Stimulated activated naive CD8-positive, alpha-beta T cell treated with anti-CD3 and anti-CD28 coated beads, Interleukin-15, amount 100 ng/mL, for 72 hours (primary cell): ENCODE measurements around the gene IL10RA.

Experiments used
- ATAC-seq: fragments of 150-1000 bp; cut with Tn5 transposase; 2 replicates; pipeline ENCODE4 v1.10.0; 2021; ENCODE audit warnings: mild to moderate bottlenecking, moderate library complexity
- DNase-seq, 2 donors: peaks; one replicate each; pipeline ENCODE4 v3.0.0; 2021 to 2022
- H3K27ac Mint-ChIP-seq, 2 donors: one replicate each; pipeline ENCODE4 v1.8.0; 2022; ENCODE audit warnings: mild to moderate bottlenecking in 2 of 2, mixed read lengths in 2 of 2, moderate library complexity in 2 of 2
- H3K27me3 Mint-ChIP-seq: one replicate; pipeline ENCODE4 v1.8.0; 2022; ENCODE audit warnings: mixed read lengths
- H3K4me1 Mint-ChIP-seq: one replicate; pipeline ENCODE4 v1.8.0; 2022; ENCODE audit warnings: mild to moderate bottlenecking, mixed read lengths
- H3K4me3 Mint-ChIP-seq, 2 donors: one replicate each; pipeline ENCODE4 v1.8.0; 2022; ENCODE audit warnings: mild to moderate bottlenecking in 2 of 2, mixed read lengths in 2 of 2, moderate library complexity in 1 of 2
- H3K9me3 Mint-ChIP-seq, 2 donors: one replicate each; pipeline ENCODE4 v1.8.0; 2022; ENCODE audit warnings: mixed read lengths in 2 of 2

IL10RA gene

DNA sequence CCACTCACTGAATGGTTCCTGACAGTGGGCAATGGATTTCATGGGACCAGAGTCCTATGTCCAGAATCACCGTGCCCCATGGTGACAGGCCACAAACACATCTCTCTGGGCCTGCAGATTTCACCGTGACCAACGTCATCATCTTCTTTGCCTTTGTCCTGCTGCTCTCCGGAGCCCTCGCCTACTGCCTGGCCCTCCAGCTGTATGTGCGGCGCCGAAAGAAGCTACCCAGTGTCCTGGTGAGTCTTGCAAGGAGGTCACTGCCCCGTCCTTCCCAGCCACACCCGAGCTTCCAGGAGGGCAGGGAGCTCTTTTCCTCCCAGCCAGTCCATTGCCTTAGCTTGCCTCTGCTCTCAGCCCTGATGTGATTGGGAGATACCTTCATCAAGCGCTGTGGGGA lies 9.3 kb downstream of the IL10RA start:
- ATAC-seq (no peak), DNase-seq (no peak)
- Mint-ChIP-seq H3K27ac (no peak overlapping the region), H3K27me3 (no peaks in the 10 kb centered on the region), H3K9me3 (peaks cover 6 to 8% of the 10 kb centered on the region in 2 donors), H3K4me3 (no peak overlapping the region), H3K4me1 (peaks cover 93% of the 10 kb centered on the region)

DNA sequence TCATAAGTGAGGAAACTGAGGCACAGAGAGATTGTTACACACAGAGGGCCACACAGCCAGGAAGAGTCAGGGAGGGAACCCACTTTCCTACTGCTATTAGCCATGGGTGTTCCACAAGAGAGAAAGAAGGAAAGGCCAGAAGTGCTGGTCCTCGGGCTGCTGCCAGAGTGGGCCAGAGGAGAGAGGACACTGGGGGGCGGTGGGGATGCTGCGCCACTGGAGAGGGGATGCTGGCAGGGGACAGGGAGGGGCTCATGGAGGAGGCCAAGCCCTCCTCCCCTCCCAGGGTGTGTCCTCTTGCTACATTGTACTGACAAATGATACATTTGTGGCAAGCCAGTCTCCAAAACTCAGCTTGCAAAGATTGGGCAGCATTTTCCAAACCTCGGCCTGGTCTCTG lies 9.9 kb downstream of the IL10RA start:
- no peak for ATAC-seq
- Mint-ChIP-seq H3K4me1 (peaks cover 95% of the 10 kb centered on the region), H3K27ac (peak overlapping the region in 1 of 2 donors; percentile 49), H3K27me3 (no peaks in the 10 kb centered on the region), H3K4me3 (no peak overlapping the region), H3K9me3 (peaks cover 6 to 8% of the 10 kb centered on the region in 2 donors)
- DNase-seq: no peak

DNA sequence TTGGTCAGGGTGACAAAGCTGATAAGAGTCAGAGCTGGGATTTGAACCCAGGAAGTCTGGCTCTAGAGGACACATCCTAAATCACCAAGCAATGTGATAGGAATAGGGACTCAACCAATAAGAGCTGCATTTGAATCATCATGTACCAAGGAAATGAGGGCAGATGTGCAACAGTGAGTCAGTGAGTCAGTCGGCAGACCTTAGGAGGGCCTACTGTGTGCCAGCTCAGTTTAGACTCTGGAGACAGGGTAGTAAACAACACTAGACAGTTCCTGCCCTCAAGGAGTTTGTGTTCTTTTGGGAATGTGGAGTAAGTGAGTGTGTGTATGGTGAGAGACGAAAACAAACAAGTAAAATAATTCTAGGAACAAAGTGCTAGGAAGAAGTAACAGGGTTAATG lies 11.2 kb downstream of the IL10RA start:
- DNase-seq (no peak), ATAC-seq (no peak)
- Mint-ChIP-seq H3K9me3 (peaks cover 6 to 8% of the 10 kb centered on the region in 2 donors), H3K4me1 (peaks cover 95% of the 10 kb centered on the region), H3K27ac (peak overlapping the region in 1 of 2 donors; percentile 57), H3K27me3 (no peaks in the 10 kb centered on the region), H3K4me3 (peak overlapping the region in 1 of 2 donors; percentile 6)

DNA sequence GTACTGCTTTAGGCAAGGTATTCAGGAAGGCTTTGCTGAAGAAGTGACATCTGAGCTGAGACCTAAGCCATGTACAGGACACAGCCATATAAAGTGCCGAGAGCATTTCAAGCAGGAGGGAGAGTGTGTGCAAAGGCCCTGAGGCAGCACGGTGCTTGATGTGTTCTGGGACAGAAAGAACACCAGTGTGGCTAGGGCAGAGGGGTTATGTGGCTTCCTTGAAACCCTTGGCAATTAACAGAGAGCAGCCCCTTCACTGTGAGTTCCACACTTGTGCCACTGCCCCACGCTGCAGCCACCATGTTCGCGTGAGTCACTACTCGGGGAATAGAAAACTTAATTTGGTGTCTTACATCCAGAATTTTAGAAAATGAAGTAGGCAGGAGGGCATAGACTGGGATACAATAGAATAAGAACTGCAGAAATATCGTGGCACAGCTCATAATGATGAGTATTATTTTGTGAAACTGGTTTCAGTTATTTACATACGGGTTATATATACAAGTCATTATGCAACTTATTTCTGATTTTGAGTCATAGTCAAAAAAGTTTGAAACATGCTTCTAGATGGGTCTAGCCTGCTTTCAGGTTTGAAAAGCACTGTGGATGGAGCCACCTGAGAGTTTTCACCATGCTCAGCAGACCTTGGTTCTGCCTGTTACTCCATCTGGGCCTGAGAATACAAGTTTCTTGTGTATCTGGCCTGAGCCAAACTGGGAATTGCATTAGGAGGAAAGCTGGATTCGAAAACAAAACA lies 11.8 kb downstream of the IL10RA start:
- ATAC-seq (peak; percentile 45), DNase-seq (peak in 1 of 2 donors; percentile 52)
- peaks cover 95% of the 10 kb centered on the region for H3K4me1 Mint-ChIP-seq
- H3K4me3 Mint-ChIP-seq: peak overlapping the region in 1 of 2 donors; percentile 6
- peaks cover 6 to 8% of the 10 kb centered on the region in 2 donors for H3K9me3 Mint-ChIP-seq
- peak overlapping the region; percentile 57 to 84 for H3K27ac Mint-ChIP-seq
- no peaks in the 10 kb centered on the region for H3K27me3 Mint-ChIP-seq

DNA sequence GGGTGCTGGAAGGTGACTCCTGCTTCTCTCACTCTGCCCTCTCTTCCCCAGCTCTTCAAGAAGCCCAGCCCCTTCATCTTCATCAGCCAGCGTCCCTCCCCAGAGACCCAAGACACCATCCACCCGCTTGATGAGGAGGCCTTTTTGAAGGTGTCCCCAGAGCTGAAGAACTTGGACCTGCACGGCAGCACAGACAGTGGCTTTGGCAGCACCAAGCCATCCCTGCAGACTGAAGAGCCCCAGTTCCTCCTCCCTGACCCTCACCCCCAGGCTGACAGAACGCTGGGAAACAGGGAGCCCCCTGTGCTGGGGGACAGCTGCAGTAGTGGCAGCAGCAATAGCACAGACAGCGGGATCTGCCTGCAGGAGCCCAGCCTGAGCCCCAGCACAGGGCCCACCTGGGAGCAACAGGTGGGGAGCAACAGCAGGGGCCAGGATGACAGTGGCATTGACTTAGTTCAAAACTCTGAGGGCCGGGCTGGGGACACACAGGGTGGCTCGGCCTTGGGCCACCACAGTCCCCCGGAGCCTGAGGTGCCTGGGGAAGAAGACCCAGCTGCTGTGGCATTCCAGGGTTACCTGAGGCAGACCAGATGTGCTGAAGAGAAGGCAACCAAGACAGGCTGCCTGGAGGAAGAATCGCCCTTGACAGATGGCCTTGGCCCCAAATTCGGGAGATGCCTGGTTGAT lies 12.6 kb downstream of the IL10RA start:
- ATAC-seq (no peak), DNase-seq (peak in 1 of 2 donors; percentile 10)
- Mint-ChIP-seq H3K9me3 (peaks cover 10 to 13% of the 10 kb centered on the region in 2 donors), H3K4me3 (no peak overlapping the region), H3K4me1 (peaks cover 95% of the 10 kb centered on the region), H3K27me3 (no peaks in the 10 kb centered on the region), H3K27ac (peak overlapping the region; percentile 19 to 84)

DNA sequence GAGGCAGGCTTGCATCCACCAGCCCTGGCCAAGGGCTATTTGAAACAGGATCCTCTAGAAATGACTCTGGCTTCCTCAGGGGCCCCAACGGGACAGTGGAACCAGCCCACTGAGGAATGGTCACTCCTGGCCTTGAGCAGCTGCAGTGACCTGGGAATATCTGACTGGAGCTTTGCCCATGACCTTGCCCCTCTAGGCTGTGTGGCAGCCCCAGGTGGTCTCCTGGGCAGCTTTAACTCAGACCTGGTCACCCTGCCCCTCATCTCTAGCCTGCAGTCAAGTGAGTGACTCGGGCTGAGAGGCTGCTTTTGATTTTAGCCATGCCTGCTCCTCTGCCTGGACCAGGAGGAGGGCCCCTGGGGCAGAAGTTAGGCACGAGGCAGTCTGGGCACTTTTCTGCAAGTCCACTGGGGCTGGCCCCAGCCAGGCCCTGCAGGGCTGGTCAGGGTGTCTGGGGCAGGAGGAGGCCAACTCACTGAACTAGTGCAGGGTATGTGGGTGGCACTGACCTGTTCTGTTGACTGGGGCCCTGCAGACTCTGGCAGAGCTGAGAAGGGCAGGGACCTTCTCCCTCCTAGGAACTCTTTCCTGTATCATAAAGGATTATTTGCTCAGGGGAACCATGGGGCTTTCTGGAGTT lies 13.3 kb downstream of the IL10RA start:
- no peak for ATAC-seq
- Mint-ChIP-seq H3K9me3 (peaks cover 11 to 20% of the 10 kb centered on the region in 2 donors), H3K27ac (peak overlapping the region in 1 of 2 donors; percentile 86), H3K4me1 (peaks cover 95% of the 10 kb centered on the region), H3K4me3 (peak overlapping the region in 1 of 2 donors; percentile 5), H3K27me3 (no peaks in the 10 kb centered on the region)
- DNase-seq: peak in 1 of 2 donors; percentile 7

DNA sequence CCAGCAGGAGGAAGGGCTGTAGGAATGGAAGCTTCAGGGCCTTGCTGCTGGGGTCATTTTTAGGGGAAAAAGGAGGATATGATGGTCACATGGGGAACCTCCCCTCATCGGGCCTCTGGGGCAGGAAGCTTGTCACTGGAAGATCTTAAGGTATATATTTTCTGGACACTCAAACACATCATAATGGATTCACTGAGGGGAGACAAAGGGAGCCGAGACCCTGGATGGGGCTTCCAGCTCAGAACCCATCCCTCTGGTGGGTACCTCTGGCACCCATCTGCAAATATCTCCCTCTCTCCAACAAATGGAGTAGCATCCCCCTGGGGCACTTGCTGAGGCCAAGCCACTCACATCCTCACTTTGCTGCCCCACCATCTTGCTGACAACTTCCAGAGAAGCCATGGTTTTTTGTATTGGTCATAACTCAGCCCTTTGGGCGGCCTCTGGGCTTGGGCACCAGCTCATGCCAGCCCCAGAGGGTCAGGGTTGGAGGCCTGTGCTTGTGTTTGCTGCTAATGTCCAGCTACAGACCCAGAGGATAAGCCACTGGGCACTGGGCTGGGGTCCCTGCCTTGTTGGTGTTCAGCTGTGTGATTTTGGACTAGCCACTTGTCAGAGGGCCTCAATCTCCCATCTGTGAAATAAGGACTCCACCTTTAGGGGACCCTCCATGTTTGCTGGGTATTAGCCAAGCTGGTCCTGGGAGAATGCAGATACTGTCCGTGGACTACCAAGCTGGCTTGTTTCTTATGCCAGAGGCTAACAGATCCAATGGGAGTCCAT lies 14.1 kb downstream of the IL10RA start:
- ATAC-seq: no peak
- H3K4me1 Mint-ChIP-seq: peaks cover 100% of the 10 kb centered on the region

DNA sequence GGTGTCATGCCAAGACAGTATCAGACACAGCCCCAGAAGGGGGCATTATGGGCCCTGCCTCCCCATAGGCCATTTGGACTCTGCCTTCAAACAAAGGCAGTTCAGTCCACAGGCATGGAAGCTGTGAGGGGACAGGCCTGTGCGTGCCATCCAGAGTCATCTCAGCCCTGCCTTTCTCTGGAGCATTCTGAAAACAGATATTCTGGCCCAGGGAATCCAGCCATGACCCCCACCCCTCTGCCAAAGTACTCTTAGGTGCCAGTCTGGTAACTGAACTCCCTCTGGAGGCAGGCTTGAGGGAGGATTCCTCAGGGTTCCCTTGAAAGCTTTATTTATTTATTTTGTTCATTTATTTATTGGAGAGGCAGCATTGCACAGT lies 14.6 kb downstream of the IL10RA start:
- H3K27ac Mint-ChIP-seq: peak overlapping the region in 1 of 2 donors; percentile 9
- H3K4me1 Mint-ChIP-seq: peaks cover 100% of the 10 kb centered on the region
- no peaks in the 10 kb centered on the region for H3K27me3 Mint-ChIP-seq
- peaks cover 11 to 20% of the 10 kb centered on the region in 2 donors for H3K9me3 Mint-ChIP-seq
- DNase-seq: peak in 1 of 2 donors; percentile 10
- ATAC-seq: no peak
- H3K4me3 Mint-ChIP-seq: no peak overlapping the region

More for the DNA sequence above, 14.1 kb downstream of the IL10RA start:
- peak overlapping the region in 1 of 2 donors; percentile 86 for H3K27ac Mint-ChIP-seq
- peak overlapping the region in 1 of 2 donors; percentile 5 for H3K4me3 Mint-ChIP-seq
- peaks cover 11 to 20% of the 10 kb centered on the region in 2 donors for H3K9me3 Mint-ChIP-seq
- peak in 1 of 2 donors; percentile 9 for DNase-seq
- no peaks in the 10 kb centered on the region for H3K27me3 Mint-ChIP-seq

DNA sequence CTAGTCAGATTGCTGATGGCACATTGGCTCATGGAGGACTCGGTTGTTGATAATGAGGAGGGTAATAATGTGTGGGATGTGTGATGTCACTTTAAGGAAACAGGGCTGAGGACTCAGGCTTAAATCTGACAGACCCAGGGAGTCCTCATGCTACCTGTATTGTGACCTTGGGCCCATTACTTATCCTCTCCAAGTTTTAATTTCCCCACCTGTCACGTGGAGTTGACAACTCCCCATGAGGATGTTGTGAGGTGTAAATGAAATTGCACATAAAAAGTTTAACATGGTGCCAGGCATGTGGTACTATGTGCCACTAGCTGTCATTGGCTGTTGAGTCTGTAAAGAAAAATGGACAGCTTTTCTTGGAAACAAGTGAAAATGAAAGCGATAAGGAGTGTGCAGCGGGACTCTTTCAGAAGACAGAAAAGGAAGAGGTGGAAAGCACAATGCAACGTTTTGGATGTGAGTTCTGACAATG lies 15.3 kb downstream of the IL10RA start:
- Mint-ChIP-seq H3K4me3 (peak overlapping the region; percentile 76 to 79), H3K4me1 (peaks cover 100% of the 10 kb centered on the region), H3K27ac (peak overlapping the region; percentile 86 to 95), H3K27me3 (no peaks in the 10 kb centered on the region), H3K9me3 (peaks cover 11 to 20% of the 10 kb centered on the region in 2 donors)
- peak in 1 of 2 donors; percentile 47 for DNase-seq
- peak; percentile 49 for ATAC-seq

DNA sequence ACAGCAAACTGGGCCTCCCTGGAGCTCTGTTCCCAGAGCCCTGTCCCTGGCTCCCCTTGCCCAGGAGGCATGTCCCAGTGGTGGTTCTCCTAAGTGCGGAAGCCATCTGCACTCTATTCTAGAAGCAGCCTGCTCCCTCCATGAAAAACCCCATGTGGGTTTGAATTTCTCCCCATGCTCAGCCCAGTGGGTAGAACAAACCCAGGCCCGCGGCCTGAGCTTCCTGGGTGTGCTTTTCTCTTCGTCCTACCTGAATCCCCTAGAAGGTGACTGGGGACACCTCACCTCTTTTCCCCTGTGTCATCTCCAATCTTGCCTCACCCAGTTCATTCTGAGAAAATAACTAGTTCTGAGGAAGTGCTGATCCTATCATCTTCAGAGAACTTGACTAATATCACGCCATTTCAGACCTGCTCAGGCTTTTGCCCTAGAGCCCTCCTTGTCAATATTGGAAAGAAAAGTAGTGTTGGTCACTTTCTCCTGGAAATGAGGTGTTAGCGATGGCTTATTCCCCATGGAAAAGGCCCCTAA lies 15.9 kb downstream of the IL10RA start:
- DNase-seq (peak; percentile 65 to 74), ATAC-seq (peak; percentile 77)
- Mint-ChIP-seq H3K27ac (peak overlapping the region; percentile 86 to 95), H3K4me1 (peaks cover 100% of the 10 kb centered on the region), H3K27me3 (no peaks in the 10 kb centered on the region), H3K9me3 (peaks cover 11 to 20% of the 10 kb centered on the region in 2 donors), H3K4me3 (peak overlapping the region; percentile 76 to 79)

DNA sequence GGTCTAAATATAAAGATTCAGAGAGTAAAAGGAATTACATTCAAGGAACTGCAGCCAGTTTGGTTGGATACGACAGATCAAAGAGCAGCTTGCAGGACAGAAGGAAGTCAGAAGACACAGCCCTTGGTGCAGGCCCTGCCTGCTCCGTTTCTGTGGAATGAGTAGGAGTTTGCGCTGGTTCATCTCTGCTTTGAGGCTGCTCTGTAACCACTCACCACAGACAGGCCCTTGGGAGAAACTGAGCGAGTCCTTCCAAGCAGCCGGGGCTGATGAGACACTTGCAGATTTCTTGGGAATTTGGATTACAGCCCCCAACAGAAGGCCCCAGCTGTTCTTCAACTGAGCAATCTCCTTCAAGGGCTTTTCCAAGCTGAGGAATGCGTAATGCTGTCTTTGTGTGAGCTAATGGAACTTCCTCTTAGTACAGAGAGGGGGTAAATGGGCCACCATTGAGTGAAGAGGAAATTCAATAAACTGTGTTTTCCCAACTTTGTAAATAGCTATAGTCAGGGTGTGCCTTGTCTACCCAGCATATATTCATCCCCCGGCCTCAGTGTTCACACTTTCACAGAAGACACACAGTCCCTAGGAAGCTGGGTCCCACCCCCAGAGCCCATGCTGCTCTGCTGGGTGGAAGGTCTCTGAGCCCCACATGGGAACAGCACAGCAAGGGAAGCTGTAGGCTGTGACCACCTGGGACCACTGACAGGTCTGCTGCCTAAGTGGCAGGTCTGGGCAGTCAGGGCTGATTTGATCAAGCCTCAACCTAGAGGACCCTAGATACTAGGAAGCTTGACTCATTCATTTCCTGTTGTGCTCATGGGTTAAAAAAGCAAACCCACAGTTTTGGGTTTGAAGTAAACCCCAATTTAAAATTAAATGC lies 16.6 kb downstream of the IL10RA start:
- Mint-ChIP-seq H3K27me3 (no peaks in the 10 kb centered on the region), H3K27ac (peak overlapping the region; percentile 86 to 95), H3K4me1 (peaks cover 100% of the 10 kb centered on the region), H3K4me3 (peak overlapping the region; percentile 76 to 79), H3K9me3 (peaks cover 6 to 14% of the 10 kb centered on the region in 2 donors)
- ATAC-seq (peak; percentile 79), DNase-seq (peak; percentile 57 to 75)

DNA sequence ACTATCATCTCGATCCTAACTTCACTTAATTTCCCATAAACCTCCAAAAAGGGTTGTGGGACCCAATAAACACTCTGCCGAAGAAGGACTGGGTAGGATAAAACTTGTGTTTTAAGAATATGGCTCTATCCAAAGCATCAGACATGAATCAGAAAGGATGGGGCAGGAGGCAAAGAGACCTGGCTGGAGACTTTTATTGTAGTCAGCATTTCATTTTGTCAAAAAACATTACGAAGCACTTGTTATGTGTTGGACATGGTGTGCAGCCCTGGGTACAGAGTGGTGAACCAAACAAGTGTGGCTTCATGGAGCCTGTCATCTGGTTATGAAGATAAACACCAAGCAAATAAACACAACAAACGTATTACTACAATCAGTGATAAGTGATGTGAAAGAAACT lies 17.3 kb downstream of the IL10RA start:
- ATAC-seq: no peak

DNA sequence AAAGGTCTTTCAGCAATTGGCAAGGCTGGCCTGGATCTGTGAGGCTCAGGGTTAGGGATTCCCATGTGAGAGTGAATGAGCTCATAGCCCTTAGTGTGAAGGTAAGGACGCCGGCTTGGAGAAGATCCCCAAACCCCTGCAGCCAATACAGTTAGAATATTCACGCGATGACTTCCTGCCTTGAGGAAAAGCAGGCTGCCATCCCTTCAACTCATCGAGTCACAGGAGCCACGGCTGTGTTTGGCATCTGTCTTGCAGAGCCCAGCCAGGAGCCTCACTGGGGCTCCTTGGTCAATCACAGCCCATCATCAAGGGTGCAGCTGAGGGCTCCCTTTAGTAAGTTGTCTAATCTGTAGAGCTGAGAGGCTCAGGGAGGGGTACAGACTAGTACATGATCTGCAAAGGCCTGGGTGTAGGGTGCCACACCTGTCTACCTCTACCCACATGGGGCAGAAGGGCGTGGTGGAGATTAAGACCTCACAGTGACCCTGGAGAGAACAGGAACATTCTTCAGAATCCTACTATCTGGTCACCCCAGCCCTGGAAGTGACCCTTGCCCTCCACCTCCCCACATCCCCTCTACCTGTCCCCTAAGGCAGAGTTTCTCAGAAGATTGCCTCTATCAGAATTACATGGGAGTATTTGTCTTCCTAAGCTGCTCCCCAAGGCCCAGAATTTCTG lies 18.5 kb downstream of the IL10RA start:
- Mint-ChIP-seq H3K27me3 (no peaks in the 10 kb centered on the region), H3K27ac (peak overlapping the region in 1 of 2 donors; percentile 77), H3K4me3 (no peak overlapping the region), H3K4me1 (peaks cover 97% of the 10 kb centered on the region), H3K9me3 (peaks cover 4 to 13% of the 10 kb centered on the region in 2 donors)
- ATAC-seq (no peak), DNase-seq (peak in 1 of 2 donors; percentile 8)

More for the DNA sequence above, 17.3 kb downstream of the IL10RA start:
- H3K27me3 Mint-ChIP-seq: no peaks in the 10 kb centered on the region
- peaks cover 4 to 13% of the 10 kb centered on the region in 2 donors for H3K9me3 Mint-ChIP-seq
- peaks cover 100% of the 10 kb centered on the region for H3K4me1 Mint-ChIP-seq
- H3K27ac Mint-ChIP-seq: peak overlapping the region; percentile 86 to 95
- peak overlapping the region; percentile 76 to 79 for H3K4me3 Mint-ChIP-seq
- DNase-seq: peak in 1 of 2 donors; percentile 12
